Measurements from ENCODE around the gene SMAD5. TPM values are rescaled to one million over a fixed set of nuclear protein-coding genes. Genes with fewer than 3 reads are reported as not detected.

SMAD5 gene
- total RNA-seq, 2 donors from 2014 or later = 97.8 to 105 TPM

GRCh38 chr5:136146201-136146600 lies 13.6 kb downstream of the SMAD5 start:
- WGBS, 2 experiments (ENCODE audit: insufficient coverage in 1 of 2, insufficient read length in 1 of 2) = 93 to 100% methylated on average over 1 to 3 of the region's 3 CpGs
- Mint-ChIP-seq H3K4me1 (peaks cover 22% of the 10 kb centered on the region), H3K27ac (no peak overlapping the region), H3K9me3 (no peaks in the 10 kb centered on the region), H3K36me3 (ENCODE audit: low read depth) (no peaks in the 10 kb centered on the region), H3K4me3 (no peak overlapping the region), H3K27me3 (ENCODE audit: insufficient read depth) (no peaks in the 10 kb centered on the region)
- no peaks in the 10 kb centered on the region for H3K27me3 ChIP-seq (ENCODE audit: control insufficient read depth, insufficient read depth, low read length, poor library complexity, severe bottlenecking)
- no peaks in the 10 kb centered on the region for H3K4me1 ChIP-seq (ENCODE audit: control insufficient read depth, insufficient read depth, low read length)
- no peak for TF ChIP-seq CTCF (conservative IDR thresholded peaks at IDR 0.05)
- H3K9ac ChIP-seq (ENCODE audit: extremely low read depth, low read length, poor library complexity, severe bottlenecking) = no peak overlapping the region
- peaks cover 13% of the 10 kb centered on the region for H3K36me3 ChIP-seq (ENCODE audit: control insufficient read depth, insufficient read depth, low read length)
- no peak for DNase-seq
- no peaks in the 10 kb centered on the region for H3K9me3 ChIP-seq (ENCODE audit: control insufficient read depth, low read length)
- no peak overlapping the region for H3K27ac ChIP-seq (ENCODE audit: low read depth, low read length)
- no peak overlapping the region for H3K4me3 ChIP-seq (ENCODE audit: low read length)

DNA sequence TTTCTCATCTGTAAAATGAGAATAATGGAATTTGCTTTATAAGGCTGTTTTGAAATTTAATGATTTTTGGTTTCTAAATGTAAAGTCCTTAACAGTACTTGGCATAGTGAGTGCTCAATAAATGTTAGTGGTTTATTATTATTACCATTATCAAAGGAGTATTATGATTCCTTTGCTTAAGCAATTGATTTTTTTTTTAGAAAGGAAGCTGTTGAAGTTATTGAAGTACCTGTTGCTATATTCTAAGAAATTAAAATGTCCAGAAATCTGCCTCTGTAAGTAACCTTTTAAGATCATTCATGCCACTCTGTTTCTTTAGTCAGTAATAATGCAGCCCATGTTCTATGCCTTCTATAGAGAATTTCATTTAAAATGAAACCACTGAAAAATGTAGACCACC lies 15.0 kb downstream of the SMAD5 start:
- H3K36me3 Mint-ChIP-seq (ENCODE audit: low read depth) = no peaks in the 10 kb centered on the region
- Histone ChIP-seq H3K4me3 (ENCODE audit: low read length) (no peak overlapping the region), H3K9ac (ENCODE audit: extremely low read depth, low read length, poor library complexity, severe bottlenecking) (no peak overlapping the region), H3K27ac (ENCODE audit: low read depth, low read length) (no peak overlapping the region), H3K4me1 (ENCODE audit: control insufficient read depth, insufficient read depth, low read length) (no peaks in the 10 kb centered on the region), H3K9me3 (ENCODE audit: control insufficient read depth, low read length) (no peaks in the 10 kb centered on the region), H3K36me3 (ENCODE audit: control insufficient read depth, insufficient read depth, low read length) (peaks cover 25% of the 10 kb centered on the region), H3K27me3 (ENCODE audit: control insufficient read depth, insufficient read depth, low read length, poor library complexity, severe bottlenecking) (no peaks in the 10 kb centered on the region)
- DNase-seq = no peak
- no peaks in the 10 kb centered on the region for H3K9me3 Mint-ChIP-seq
- H3K4me3 Mint-ChIP-seq = no peak overlapping the region
- H3K27me3 Mint-ChIP-seq (ENCODE audit: insufficient read depth) = no peaks in the 10 kb centered on the region
- H3K27ac Mint-ChIP-seq = no peak overlapping the region
- no peak for TF ChIP-seq CTCF (conservative IDR thresholded peaks at IDR 0.05)
- peaks cover 23% of the 10 kb centered on the region for H3K4me1 Mint-ChIP-seq

- WGBS, 2 experiments (ENCODE audit: insufficient coverage in 1 of 2, insufficient read length in 1 of 2) = 90 to 100% methylated on average over 1 of the region's 1 CpG
- Mint-ChIP-seq H3K4me3 (no peak overlapping the region), H3K9me3 (no peaks in the 10 kb centered on the region), H3K27ac (no peak overlapping the region), H3K27me3 (ENCODE audit: insufficient read depth) (no peaks in the 10 kb centered on the region), H3K36me3 (ENCODE audit: low read depth) (peaks cover 19% of the 10 kb centered on the region), H3K4me1 (peaks cover 23% of the 10 kb centered on the region)
- Histone ChIP-seq H3K27ac (ENCODE audit: low read depth, low read length) (no peak overlapping the region), H3K9ac (ENCODE audit: extremely low read depth, low read length, poor library complexity, severe bottlenecking) (no peak overlapping the region), H3K9me3 (ENCODE audit: control insufficient read depth, low read length) (no peaks in the 10 kb centered on the region), H3K4me1 (ENCODE audit: control insufficient read depth, insufficient read depth, low read length) (no peaks in the 10 kb centered on the region), H3K27me3 (ENCODE audit: control insufficient read depth, insufficient read depth, low read length, poor library complexity, severe bottlenecking) (no peaks in the 10 kb centered on the region), H3K4me3 (ENCODE audit: low read length) (no peak overlapping the region), H3K36me3 (ENCODE audit: control insufficient read depth, insufficient read depth, low read length) (peaks cover 46% of the 10 kb centered on the region)
- no peak for TF ChIP-seq CTCF (conservative IDR thresholded peaks at IDR 0.05)
- no peak for DNase-seq
These were observed 17.2 kb downstream of the SMAD5 start for GRCh38 chr5:136149891-136150290.

Measured in endodermal cell (in vitro differentiated cells).